ENCODE data around the gene ACTG1.

- peak; percentile 59 to 81 for TF ChIP-seq CTCF (conservative IDR thresholded peaks at IDR 0.05 in 1 of 2, IDR thresholded peaks at IDR 0.05 in 1 of 2; ENCODE audit: extremely low read depth in 1 of 2, insufficient read depth in 1 of 2, low read depth in 1 of 2, low read length in 2 of 2)
- TF ChIP-seq EZH2 (IDR thresholded peaks at IDR 0.05; ENCODE audit: borderline replicate concordance, low read length) = no peak
Measured at GRCh38 chr17:81484195-81484979, 28.2 kb downstream of the ACTG1 start.
